Cardiac muscle cell (in vitro differentiated cells and primary cell): ENCODE measurements around the gene IL17RC. TPM values are rescaled to one million over a fixed set of nuclear protein-coding genes. Genes with fewer than 3 reads are reported as not detected.

Source experiments
- DNase-seq, 2 donors: peaks; one replicate each; pipeline versions ENCODE4 v3.0.0 to v3.0.0-alpha.2; 2010 to 2017; ENCODE audit warnings: low read depth in 1 of 2, low spot score in 1 of 2
- H3K27ac ChIP-seq: fragments of 200-600 bp; sonication (generic); 2 replicates; pipeline ENCODE4 v1.5.1; 2016
- H3K27me3 ChIP-seq: fragments of 200-600 bp; sonication (generic); 2 replicates; pipeline ENCODE4 v1.6.0; 2016; ENCODE audit warnings: control low read depth
- H3K36me3 ChIP-seq: fragments of 200-600 bp; sonication (generic); 2 replicates; pipeline ENCODE4 v1.5.1; 2016; ENCODE audit warnings: control low read depth
- H3K4me1 ChIP-seq: fragments of 200-600 bp; sonication (generic); 2 replicates; pipeline ENCODE4 v1.8.1; 2017; ENCODE audit warnings: low read depth, mild to moderate bottlenecking, mixed run types
- H3K4me3 ChIP-seq: fragments of 200-600 bp; sonication (generic); 2 replicates; pipeline ENCODE4 v1.5.1; 2016; ENCODE audit warnings: mild to moderate bottlenecking
- H3K9me3 ChIP-seq: fragments of 200-600 bp; sonication (generic); 2 replicates; pipeline ENCODE4 v1.5.1; 2017; ENCODE audit warnings: low read depth, mild to moderate bottlenecking, control low read depth
- polyA plus RNA-seq: library from polyadenylated mRNA; unstranded; fragments of >200 nt; fragmentation: Nextera tagmentation; extraction: Ambion mirVana; gene quantifications from 2 replicates; pipeline ENCODE4 v1.2.1, GENCODE V29; 2016
- total RNA-seq: library from RNA; depleted of rRNA; stranded (reverse); fragments of >200 nt; gene quantifications from 2 replicates; pipeline ENCODE4 v1.2.3, GENCODE V29; 2016
- TF ChIP-seq, protein P1 (sequence below): IDR thresholded peaks from 2 replicates; pipeline ENCODE4 v1.5.1; 2012; ENCODE audit warnings: low read depth, mild to moderate bottlenecking, low read length

Gene IL17RC
- total and polyA plus RNA-seq, 2 experiments from 2014 or later, result 49.2 to 59.8 TPM

DNA sequence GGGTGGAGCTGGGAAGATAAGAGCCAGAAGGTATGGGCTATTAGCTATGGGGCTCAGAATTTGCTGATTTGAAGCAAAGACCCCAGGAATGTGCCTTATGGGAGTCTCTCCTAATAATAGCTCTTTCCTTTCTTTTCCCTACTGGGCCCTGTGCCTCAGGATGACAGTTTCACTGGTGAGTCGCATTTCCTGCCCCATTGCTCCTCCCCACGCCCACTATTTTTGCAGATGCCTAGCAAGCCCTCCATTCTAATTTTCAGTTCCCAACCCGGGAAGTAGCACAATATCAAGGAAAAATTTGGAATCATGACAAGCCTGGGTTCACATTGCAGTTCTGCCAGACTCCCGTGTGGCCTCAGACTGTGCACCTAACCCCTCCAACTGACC is 13.7 kb upstream of the IL17RC start:
- H3K27ac ChIP-seq, result no peak overlapping the region
- H3K4me3 ChIP-seq, result no peak overlapping the region

DNA sequence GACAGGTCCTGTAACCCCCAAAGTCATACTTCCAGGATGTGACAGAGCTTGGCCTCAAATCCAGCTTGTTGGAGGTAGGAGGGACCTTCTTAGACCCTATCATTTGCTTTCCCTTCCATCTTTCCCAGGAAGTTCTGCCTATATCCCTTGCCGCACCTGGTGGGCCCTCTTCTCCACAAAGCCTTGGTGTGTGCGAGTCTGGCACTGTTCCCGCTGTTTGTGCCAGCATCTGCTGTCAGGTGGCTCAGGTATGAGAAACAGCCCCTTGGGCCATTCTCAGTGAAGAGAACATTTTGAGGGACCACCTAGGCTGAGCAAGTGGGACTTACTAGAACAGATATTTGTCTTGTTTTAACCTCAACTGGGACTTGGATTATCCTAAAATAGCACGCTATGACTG is 13.0 kb upstream of the IL17RC start:
- Histone ChIP-seq H3K27me3 (no peaks in the 10 kb centered on the region), H3K4me3 (no peak overlapping the region), H3K36me3 (no peaks in the 10 kb centered on the region), H3K9me3 (no peaks in the 10 kb centered on the region), H3K4me1 (no peaks in the 10 kb centered on the region), H3K27ac (no peak overlapping the region)
- TF ChIP-seq, protein P1, sequence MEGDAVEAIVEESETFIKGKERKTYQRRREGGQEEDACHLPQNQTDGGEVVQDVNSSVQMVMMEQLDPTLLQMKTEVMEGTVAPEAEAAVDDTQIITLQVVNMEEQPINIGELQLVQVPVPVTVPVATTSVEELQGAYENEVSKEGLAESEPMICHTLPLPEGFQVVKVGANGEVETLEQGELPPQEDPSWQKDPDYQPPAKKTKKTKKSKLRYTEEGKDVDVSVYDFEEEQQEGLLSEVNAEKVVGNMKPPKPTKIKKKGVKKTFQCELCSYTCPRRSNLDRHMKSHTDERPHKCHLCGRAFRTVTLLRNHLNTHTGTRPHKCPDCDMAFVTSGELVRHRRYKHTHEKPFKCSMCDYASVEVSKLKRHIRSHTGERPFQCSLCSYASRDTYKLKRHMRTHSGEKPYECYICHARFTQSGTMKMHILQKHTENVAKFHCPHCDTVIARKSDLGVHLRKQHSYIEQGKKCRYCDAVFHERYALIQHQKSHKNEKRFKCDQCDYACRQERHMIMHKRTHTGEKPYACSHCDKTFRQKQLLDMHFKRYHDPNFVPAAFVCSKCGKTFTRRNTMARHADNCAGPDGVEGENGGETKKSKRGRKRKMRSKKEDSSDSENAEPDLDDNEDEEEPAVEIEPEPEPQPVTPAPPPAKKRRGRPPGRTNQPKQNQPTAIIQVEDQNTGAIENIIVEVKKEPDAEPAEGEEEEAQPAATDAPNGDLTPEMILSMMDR, result no peak
- DNase-seq, result no peak

More for the DNA sequence above, 13.7 kb upstream of the IL17RC start:
- peak in 1 of 2 donors; percentile 33 for DNase-seq
- no peaks in the 10 kb centered on the region for H3K27me3 ChIP-seq
- TF ChIP-seq, protein P1, result no peak
- no peaks in the 10 kb centered on the region for H3K4me1 ChIP-seq
- no peaks in the 10 kb centered on the region for H3K36me3 ChIP-seq
- no peaks in the 10 kb centered on the region for H3K9me3 ChIP-seq

DNA sequence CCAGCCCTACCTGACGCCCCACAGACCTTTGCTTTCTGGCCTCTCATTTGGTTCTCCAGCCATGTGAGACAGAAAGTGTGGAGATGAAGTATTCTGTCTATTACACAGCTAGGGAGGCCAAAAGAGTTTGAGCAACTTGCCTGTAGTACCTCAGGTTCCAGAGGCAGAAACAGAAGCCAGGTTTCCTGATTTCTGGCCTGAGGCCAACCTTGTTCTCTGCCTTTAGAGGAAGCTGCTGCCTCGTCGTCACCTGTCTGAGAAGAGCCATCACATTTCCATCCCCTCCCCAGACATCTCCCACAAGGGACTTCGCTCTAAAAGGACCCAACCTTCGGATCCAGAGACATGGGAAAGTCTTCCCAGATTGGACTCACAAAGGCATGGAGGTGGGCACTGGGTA is 10.4 kb upstream of the IL17RC start:
- TF ChIP-seq, protein P1, result no peak
- no peak for DNase-seq
- H3K9me3 ChIP-seq, result no peaks in the 10 kb centered on the region
- H3K27ac ChIP-seq, result no peak overlapping the region
- no peaks in the 10 kb centered on the region for H3K36me3 ChIP-seq
- H3K27me3 ChIP-seq, result no peaks in the 10 kb centered on the region
- peaks cover 6% of the 10 kb centered on the region for H3K4me1 ChIP-seq
- H3K4me3 ChIP-seq, result no peak overlapping the region

DNA sequence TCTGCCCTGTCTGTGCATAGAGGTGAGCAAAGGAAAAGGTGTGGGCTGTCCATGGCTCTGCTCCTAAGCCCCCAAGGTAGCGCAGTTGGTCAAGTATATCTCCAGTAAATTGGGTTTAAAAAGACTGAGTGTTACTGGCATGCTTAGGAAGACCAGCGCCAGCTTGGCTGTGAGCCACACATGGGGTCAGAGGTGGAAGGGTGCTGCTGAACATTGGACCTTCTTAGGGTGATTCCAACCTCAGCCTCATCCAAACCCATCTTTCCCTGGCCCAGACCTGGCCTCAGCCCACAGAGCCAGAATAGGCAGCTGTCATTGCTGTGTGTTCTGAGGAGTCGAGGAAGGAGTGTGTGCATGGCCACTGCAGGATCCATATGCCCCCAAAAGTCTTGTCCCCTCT is 8.6 kb upstream of the IL17RC start:
- H3K4me1 ChIP-seq, result peaks cover 6% of the 10 kb centered on the region
- H3K36me3 ChIP-seq, result no peaks in the 10 kb centered on the region
- no peaks in the 10 kb centered on the region for H3K27me3 ChIP-seq
- H3K4me3 ChIP-seq, result no peak overlapping the region
- H3K27ac ChIP-seq, result no peak overlapping the region
- TF ChIP-seq, protein P1, result no peak
- no peak for DNase-seq
- H3K9me3 ChIP-seq, result no peaks in the 10 kb centered on the region

DNA sequence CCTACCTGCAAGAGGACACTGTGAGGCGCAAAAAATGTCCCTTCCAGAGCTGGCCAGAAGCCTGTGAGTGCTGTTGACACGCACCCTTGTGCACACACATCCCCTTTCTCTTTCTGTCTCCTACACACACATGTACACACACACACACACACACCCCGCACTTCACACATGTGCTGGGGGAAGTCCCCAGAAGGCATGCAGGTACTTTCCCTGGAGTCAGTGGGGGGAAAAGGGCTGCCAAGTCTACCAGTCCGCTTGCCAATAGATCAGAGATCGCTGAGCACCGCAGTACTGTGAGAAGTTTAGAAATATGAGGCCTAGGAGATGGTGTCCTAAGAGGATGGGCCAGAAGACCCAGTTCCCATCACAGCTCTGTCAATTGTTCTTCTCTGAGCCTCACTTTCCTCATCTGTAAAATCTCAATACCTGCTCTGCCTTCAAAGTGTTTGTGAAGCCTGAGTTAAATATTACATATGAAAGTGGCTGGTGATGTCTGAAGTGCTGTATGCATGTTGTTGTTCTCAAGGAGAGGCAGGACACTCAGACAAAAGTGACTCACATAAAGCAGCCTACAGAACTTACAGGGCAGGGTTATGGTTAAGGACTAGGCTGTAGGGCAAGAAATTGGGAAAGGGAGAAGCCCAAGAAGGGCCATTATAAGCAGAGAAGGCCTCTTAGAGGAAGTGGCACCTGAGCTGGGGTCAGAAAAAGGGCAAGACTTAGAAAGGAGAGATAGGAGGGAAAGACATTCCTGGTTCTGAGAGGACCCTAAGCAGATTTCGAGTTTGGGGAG is 7.5 kb upstream of the IL17RC start:
- no peak for DNase-seq
- Histone ChIP-seq H3K27me3 (no peaks in the 10 kb centered on the region), H3K36me3 (no peaks in the 10 kb centered on the region), H3K27ac (peak overlapping the region; percentile 22), H3K4me3 (no peak overlapping the region), H3K4me1 (peaks cover 6% of the 10 kb centered on the region), H3K9me3 (no peaks in the 10 kb centered on the region)
- TF ChIP-seq, protein P1, result no peak
